HG02678 (cell line): Measurements from ENCODE around the gene NFIC.
"Not testable (repeated sequence)": the region's sequence is repeated elsewhere in the genome, so short reads cannot be mapped to it uniquely, and the experiment has no call there.

Experiments
- ATAC-seq: cut with Tn5 transposase; IDR thresholded peaks from one replicate; pipeline ENCODE4 v1.9.1; 2021; ENCODE audit warnings: mild to moderate bottlenecking, moderate library complexity; ENCODE audit not compliant: unreplicated experiment

NFIC gene

DNA sequence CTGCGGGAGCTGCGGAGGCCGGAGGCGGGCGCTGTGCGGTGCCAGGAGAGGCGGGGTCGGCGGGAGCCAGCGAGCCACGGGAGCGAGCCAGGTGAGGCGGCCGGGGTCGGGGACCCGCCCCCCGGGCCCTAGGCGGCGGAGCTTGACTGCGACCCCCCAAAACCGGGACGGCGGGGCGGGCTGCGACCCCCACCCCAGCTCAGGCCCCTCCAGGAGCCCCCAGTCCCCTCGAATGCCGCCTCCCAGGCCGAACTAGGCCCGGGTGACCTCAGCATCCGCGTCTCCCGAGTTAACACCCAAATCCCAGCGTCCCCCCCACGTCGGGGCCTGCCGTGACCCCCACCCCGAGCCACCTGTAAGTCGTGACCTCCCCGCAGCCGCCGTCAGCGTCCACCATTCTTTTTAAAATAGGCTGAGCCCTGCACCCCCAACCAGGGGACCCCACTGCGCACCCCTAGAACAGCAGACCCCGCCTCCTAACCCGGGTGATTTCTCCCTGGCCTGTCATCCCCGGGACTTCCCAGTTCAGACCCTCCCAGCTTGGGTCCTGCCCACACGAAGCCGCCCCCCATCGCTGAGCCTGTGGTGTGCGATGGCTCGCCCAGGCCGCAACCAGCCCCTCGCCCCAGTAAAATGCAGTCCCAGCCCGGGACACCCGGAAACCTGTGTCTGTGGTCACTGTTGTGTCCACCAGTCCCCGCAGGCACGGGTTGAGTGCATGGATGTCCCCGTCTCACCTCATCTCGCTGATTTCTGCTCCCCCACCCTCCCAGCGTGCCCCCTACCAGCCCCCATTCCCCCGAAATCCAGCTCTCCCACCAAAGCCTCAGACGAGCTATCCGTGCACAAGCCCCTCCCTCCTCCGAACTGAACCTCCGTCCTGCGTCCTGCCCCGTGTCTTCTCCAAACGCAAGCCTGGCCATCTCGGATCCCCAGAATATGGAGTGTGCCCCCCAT is 140.3 kb downstream of the NFIC start:
- ATAC-seq: no peak

DNA sequence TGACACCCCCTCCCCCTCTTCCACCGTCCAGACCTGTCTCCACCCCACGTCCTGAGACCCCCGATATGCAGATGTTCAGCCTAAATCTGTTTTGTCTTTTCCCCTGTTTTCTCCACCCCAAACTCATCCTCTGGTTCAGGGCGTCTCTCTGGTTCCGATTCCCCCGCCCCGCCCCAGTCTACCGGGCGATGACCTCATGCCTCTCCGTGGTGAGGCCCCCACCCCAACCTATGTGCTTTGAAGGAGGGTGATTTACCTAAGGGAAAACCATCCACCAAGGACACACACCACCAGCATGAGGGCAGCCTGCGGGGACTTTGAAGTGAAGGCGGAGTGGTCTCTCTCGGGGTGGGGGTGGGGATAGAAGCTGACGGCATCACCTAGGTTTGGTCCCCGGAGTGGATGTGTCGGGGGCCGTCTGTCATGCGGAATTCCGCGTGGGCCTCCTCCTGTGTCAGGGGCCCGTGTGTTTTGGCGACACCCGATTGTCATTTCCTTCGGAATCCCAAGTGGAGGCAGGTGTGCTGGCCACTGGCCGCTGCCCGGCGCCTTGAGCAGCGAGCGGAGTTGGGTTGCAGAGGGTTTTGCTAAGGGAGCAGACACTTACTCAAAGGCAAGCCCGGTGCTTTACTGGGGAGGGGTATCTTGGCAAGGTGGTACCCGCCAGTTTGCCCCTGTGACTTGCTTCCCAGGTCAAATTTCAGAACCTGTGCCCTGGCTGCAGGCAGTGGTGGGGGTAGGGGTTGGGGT is 141.2 kb downstream of the NFIC start:
- no peak for ATAC-seq

DNA sequence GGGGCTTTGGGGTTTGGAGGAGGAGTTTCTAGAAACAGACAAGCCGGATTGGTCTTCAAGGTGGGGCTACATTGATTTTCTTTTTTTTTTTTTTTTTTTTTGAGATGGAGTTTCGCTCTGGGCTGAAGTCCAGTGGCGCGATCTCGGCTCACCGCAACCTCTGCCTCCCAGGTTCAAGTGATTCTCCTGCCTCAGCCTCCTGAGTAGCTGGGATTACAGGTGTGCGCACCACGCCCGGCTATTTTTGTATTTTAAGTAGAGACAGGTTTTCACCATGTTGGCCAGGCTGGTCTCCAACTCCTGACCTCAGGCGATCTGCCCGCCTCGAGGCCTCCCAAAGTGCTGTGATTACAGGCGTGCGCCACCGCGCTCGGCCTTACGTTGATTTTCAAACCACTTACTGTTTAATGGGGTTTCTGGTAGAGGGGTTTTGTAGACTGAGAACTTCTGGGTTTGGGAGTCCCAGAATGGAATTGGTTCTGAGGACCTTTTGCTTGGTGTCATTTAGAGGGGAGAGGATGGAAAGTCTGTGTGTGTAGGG is 141.8 kb downstream of the NFIC start:
- not testable (repeated sequence) for ATAC-seq

DNA sequence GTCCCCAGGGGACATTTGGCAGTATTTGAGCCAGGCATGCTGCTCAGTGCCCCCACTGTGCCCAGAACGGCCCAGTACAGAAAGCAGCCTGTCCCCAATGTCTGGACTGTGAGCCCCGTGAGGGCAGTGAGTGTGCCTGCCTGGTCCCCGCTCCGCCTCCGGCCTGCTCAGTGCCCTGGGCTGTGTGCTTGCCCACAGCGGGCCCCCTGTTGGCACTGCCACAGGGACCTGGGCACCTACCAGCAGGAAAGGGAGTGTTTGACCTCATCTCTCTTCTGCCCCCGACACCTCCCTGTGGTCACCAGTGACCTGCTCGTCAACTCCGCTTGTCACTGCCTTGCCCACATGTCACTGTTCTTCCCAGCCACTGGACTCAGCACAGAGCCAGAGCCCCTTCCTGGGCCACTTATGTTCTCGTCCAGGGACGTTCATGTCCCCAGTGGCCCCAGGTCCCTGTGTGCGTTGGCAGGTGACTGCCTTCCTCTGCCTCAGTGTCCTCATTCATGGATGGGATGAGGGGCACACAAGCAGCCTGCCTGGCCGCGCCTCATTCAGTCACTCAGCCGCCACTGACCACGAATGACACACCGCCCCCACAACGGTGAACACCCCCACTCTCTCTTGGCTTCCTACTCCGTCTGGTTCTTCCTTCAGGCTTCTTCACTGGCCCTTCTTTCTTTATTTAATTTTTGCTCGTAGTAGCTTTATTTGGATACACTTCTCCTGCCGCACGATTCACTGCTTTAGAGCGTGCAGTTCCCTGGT is 142.6 kb downstream of the NFIC start:
- ATAC-seq: no peak

DNA sequence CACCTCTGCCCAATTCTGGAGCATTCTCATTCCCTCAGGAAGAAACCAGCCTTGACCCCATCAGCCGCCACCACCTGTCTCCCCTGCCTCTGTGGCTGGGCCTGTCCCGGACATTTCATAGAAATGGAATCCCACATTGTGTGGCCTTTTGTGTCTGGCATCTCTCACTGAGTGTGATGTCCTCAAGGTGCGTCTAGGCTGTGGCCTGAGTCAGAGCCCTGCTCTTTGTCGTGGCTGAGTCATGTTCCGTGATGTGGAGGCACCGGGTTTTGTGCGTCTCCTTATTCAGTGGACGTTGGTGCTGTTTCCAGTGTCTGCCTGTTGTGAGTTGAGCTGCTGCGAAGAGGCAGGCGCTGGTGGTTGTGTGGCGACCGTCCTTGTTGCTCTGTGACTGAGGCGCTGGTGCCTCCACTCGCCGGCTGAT is 143.2 kb downstream of the NFIC start:
- ATAC-seq: no peak

DNA sequence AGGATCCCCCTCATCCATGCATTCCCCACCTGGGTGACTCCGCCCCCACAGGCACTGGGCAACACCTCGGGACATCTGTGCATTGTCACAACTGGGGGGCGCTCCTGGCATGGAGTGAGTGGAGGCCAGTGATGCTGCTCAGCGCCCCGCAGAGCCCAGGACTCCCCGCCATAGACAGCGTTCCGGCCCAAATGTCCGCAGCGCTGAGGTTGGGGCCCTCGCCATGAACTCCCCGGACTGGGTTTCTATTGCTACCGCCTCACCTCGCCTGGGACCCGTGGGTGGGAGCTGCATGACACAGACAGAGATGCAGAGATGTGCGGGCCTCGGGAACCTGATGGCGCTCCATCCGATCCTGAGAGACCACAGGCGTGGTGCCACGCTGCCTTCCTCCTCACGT is 144.3 kb downstream of the NFIC start:
- ATAC-seq: no peak

DNA sequence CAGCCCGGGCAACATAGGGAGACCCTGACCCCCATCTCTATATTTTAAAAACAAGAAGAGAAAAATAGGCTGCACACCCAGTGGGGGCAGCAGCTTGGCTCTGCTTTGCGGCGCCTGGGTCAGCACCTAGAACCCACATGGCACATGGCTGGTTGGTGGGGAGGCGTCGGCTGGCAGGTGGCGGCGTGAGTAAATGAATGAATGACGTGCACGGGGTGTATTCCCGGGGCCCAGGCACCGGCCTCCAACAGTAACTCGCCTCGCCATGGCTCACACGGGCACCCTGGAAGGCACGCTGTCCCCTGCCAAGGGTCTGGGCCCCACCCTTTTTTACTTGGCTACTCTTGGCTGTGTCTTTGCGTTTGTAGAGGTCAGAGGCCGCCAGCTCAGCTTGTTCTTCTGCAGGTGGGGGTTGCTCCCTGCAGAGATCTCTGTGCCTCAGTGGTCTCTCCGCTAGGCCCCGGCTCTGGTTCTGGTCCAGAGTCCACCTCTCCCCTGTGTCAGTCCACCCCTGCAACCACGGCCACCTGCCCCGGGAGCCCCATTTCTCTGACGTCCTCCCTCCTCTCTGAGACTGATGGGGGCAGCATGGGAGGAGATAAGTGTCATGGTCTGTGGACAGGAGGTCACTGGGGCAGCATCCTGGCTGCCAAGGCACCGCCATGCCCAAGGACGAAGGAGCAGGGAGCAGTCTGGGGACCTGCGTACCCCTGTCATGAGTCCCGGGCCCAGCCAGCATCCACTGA is 145.3 kb downstream of the NFIC start:
- no peak for ATAC-seq

DNA sequence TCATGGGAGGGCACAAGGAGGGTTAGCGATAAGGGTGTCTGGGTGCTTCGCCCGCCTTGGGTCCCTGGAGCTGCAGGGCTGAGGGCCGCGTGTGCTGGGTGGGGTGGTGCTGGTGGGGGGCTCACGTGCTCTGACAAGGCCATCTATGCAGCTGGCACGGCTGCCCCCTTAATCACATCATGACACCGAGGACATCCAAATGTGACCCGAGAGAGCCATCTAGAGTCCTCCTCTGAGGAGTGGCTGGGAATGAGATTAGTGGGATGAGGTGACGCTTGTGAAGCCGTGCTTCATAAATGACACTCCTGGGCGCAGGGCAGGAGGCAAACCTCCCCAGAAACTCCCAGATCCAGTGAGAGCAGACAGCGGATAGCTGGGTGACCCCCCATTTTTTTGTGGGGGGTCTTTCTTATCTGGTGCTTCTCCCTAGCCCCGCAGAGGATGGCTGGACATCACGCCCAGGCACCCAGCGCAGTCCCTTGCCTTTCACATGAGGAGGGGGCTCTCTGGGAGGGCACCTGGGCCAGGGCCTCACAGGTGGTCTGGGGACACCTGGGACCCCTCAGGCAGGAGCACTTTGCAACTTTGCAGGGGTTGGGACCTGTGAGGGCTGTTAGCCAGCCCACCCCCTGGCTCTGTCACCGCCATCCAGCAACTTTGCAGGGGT is 146.3 kb downstream of the NFIC start:
- ATAC-seq: no peak

DNA sequence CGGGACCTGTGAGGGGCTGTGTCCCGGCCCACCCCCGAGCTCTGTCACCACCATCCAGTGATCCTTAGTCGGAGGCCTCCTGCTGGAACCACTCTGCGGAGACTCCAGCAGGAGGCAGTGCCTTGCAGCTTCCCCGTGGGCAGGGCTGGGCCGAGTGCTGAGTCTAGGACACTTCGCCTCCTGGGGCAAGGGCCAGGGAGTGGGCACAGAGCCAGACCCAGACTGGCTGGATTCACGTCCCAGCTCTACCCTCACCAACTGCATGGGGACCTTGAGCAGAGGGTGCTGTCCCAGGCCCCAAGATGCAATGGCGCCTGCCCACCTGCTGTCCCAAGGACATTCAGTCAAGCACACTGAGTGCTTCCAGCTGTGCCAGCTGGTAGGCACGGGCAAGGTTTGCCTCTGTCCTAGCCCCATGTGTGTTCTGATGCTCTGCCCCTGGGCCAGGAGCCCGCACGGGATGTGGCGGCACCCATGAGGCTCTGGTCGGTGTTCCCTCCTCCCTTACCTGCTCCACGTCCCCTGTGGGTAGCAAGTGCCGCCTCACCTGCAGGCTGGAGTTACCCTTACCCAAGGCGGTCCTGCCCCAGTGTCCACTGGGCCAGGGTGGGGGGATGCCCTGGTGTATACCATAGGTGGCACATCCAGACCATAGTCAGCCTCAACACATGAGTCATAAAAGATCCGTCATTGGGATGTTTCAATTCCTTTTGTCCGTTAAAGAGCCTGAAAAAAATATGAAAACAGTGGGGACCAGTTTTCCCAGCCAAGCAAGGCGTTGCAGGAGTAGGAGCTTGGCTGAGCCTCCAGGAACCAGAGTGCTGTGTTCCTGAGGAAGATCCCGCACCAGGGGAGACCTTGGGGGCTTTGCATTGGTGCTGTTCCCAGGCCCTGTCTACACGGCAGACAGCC is 147.1 kb downstream of the NFIC start:
- no peak for ATAC-seq

DNA sequence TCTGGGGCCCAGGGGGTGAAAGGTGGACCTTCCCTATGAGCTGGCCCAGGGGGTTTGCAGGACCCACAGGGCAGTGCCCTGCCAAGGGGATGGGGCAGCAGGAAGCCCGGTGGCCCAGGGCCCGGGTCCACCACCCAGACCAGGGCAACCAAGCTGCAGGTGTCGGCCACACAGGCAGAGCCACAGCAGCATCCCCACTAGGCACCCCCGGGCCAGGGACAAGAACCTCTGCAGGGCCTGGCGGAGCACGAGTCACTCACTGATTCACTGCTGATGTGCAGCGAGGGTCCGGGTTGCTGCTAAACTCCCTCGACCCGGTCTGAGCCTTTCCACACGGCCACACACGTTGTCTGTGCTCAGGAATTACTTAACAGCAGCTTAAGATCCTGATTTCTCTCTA is 148.5 kb downstream of the NFIC start:
- ATAC-seq: no peak

DNA sequence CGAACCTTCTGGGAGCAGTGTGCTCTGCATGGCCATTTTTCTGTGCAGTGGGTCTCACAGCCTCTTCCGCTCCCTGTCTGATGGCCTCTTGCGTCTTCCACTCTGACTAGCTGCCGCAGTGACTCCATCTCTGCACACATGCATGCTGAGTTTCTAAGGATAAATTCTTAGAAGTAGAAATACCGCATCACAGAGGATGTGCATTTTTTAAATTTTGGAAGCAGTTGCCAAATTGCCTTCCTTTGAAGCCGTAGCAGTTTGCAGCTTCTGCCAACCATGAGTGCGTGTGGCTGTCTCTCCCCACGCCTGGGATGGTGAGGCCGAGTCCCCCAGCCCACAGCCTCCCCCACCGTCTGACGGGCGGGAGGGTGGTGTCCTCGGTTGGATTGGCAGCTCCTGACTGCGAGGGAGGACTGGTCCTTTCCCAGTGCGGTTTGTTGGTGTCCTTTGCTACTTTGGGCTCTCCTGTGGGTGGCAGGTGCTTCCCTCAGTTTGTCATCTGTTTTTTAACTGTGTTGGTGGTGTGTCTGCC is 149.6 kb downstream of the NFIC start:
- ATAC-seq: no peak

DNA sequence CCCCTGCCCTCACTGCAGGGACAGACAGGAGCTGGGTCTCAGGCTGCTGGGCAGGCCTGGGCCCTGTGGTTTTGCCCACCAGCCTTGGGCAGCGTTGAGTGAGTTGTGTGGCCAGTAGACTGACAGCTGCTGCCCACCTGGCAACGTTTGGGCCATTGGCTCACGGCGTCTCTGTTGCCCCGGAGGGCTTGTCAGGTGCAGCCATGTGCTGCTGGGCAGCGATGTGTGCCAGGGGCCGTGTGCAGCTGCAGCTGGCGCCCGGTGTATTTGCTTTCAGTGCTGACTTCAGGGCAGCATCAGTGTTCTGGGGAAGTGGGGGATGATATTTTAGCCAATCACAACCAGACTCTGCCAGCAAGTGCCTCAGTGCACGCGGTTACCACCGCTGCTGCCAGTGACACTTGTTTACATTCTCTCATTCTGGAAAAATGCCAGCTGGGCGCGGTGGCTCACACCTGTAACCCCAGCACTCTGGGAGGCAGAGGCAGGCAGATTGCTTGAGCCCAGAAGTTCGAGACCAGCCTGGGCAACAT is 150.4 kb downstream of the NFIC start:
- no peak for ATAC-seq

DNA sequence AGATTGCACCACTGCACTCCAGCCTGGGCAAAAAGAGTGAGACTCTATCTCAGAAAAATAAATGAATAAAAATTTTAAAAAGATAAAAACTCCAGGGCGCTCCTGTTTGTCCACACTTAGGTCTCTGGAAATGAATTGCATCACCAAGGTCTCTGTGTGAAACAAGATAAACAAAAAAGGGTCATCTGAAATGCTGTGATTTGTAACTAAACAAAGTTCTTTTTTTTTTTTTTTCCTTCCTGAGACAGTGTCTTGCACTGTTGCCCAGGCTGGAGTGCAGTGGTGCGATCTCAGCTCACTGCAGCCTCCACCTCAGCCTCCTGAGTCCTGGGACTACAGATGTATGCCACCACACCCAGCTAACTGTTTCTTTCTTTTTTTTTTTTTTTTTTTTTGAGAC is 151.3 kb downstream of the NFIC start:
- ATAC-seq: no peak

DNA sequence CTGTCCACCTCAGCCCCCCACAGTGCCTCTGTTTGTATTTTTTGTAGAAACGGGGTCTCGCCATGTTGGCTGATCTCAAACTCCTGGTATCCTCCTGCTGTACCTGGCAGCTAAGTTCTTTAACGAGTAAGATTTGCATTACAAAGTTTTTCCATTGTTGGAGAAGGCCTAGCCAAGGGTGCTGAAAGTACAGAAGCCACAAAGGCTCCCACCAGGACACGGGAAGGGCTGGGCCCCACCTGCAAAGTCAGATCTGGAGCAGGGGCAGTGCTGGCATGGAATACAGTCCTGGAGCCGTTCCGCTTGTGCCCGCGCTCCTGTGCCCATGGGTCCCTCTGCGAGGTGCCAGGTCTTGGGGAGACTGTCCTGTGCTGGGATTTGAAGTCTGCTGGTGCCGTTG is 151.9 kb downstream of the NFIC start:
- ATAC-seq: no peak

DNA sequence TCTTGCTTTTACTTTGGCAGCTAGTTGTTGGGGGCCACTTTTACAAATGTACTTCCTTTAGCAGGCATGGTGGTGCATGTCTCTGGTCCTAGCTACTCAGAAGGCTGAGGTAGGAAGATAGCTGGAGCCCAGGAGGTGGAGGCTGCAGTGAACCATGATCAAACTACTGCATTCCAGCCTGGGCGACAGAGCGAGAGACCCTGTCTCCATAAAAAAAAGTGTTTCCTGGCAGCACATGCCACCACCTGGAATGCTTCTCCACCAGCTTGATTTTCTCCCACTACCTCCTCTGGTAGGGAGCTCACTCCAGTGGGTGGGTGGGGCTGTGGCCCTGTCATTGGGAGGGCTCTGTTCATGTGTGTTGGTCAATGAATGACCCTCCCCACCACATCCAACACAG is 152.3 kb downstream of the NFIC start:
- no peak for ATAC-seq
